ENCODE data around the gene SRPK2. TPM values are rescaled to one million over a fixed set of nuclear protein-coding genes. Genes with fewer than 3 reads are reported as not detected.

Gene SRPK2
- total RNA-seq, 1 experiment from 2014 or later, result 21.6 TPM

DNA sequence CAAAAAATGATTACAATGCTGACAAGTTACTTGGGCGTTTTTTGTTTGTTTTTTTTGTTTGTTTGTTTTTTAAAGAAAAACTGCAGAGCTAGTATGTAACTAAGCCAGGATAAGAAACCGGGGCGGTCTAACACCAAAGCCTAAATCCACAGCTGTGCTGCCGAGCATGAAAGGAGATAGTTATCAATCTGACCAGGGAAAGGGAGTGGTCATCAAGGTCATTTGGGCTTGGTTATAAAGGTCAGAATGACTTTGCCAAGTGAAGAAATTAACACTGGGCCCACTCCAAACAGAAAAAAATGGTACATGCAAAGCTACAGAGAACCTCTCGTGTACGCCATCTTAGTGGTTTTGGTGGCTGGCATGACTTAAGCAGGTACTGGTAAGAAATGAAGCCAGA, 104.7 kb downstream of the SRPK2 start:
- no peak for TF ChIP-seq EZH2phosphoT487 (IDR thresholded peaks at IDR 0.05; ENCODE audit: borderline replicate concordance, low read length)
- TF ChIP-seq CTCF (conservative IDR thresholded peaks at IDR 0.05; ENCODE audit: low read depth, low read length), result no peak
- no peak for TF ChIP-seq EZH2 (IDR thresholded peaks at IDR 0.05; ENCODE audit: low read length, unreplicated experiment)
- no peak for DNase-seq
- no peak overlapping the region for H3K4me2 ChIP-seq (ENCODE audit: low read length)
- no peak overlapping the region for H3K4me3 ChIP-seq (ENCODE audit: low read length)
- no peaks in the 10 kb centered on the region for H3F3A ChIP-seq (ENCODE audit: low read length, unreplicated experiment)
- no peaks in the 10 kb centered on the region for H3K27me3 ChIP-seq (ENCODE audit: low read length)
- CTCF ChIA-PET, result no interaction called here
- intact Hi-C loops (cut with micrococcal nuclease), result no loop called here
- no peak overlapping the region for H3K27ac ChIP-seq (ENCODE audit: low read length)
- H3K79me2 ChIP-seq (ENCODE audit: low read length), result peaks cover 17% of the 10 kb centered on the region
- H4K20me1 ChIP-seq (ENCODE audit: low read length), result no peaks in the 10 kb centered on the region
- ATAC-seq, result no peak
- H3K9me2 ChIP-seq (replicated peaks; ENCODE audit: low read length), result no peaks in the 10 kb centered on the region
- POLR2A ChIA-PET (ENCODE audit: unreplicated experiment), result no interaction called here
- BruUV-seq (replicated peaks), result no TSS peak
- H3K4me1 ChIP-seq (ENCODE audit: insufficient read depth, low read length), result no peaks in the 10 kb centered on the region
- no peaks in the 10 kb centered on the region for H3K36me3 ChIP-seq (ENCODE audit: low read depth, low read length)
- no peaks in the 10 kb centered on the region for H3K9me3 ChIP-seq (ENCODE audit: low read length)
- no peak overlapping the region for H3K9ac ChIP-seq (ENCODE audit: low read length)
- H2AFZ ChIP-seq (ENCODE audit: low read length), result no peak overlapping the region

GRCh38 chr7:105281966-105282365, 106.8 kb downstream of the SRPK2 start:
- CTCF ChIA-PET, result no interaction called here
- DNase-seq, result no peak
- Histone ChIP-seq H3K9ac (ENCODE audit: low read length) (no peak overlapping the region), H2AFZ (ENCODE audit: low read length) (no peak overlapping the region), H3K9me3 (ENCODE audit: low read length) (no peaks in the 10 kb centered on the region), H3K27me3 (ENCODE audit: low read length) (no peaks in the 10 kb centered on the region), H4K20me1 (ENCODE audit: low read length) (no peaks in the 10 kb centered on the region), H3K4me1 (ENCODE audit: insufficient read depth, low read length) (peaks cover 8% of the 10 kb centered on the region), H3K36me3 (ENCODE audit: low read depth, low read length) (no peaks in the 10 kb centered on the region), H3K4me2 (ENCODE audit: low read length) (no peak overlapping the region), H3K4me3 (ENCODE audit: low read length) (no peak overlapping the region), H3K9me2 (replicated peaks; ENCODE audit: low read length) (no peaks in the 10 kb centered on the region), H3K79me2 (ENCODE audit: low read length) (peaks cover 17% of the 10 kb centered on the region), H3F3A (ENCODE audit: low read length, unreplicated experiment) (no peaks in the 10 kb centered on the region), H3K27ac (ENCODE audit: low read length) (no peak overlapping the region)
- no peak for ATAC-seq
- intact Hi-C loops (cut with micrococcal nuclease), result no loop called here
- no TSS peak for BruUV-seq (replicated peaks)
- POLR2A ChIA-PET (ENCODE audit: unreplicated experiment), result no interaction called here
- TF ChIP-seq EZH2phosphoT487 (IDR thresholded peaks at IDR 0.05; ENCODE audit: borderline replicate concordance, low read length), result no peak

DNA sequence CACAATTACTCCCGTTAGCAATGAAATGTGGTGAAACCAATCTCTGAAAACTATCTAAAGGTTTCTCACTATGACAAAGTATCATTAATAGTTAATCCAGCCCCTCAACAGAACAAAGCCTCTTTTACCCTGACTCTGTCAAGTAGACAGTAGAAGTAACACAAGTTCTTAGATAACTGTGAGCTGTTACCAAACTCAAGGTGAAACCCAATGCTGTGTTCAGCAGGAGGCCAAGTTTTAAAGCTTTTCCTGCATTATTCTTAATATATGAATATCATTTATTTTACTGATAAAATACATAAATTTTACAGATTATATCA, 109.1 kb downstream of the SRPK2 start:
- Histone ChIP-seq H3K27me3 (ENCODE audit: low read length) (no peaks in the 10 kb centered on the region), H3K36me3 (ENCODE audit: low read depth, low read length) (no peaks in the 10 kb centered on the region), H3K4me2 (ENCODE audit: low read length) (no peak overlapping the region), H3K9ac (ENCODE audit: low read length) (no peak overlapping the region), H3K9me2 (replicated peaks; ENCODE audit: low read length) (no peaks in the 10 kb centered on the region), H3K79me2 (ENCODE audit: low read length) (peaks cover 17% of the 10 kb centered on the region), H3K4me1 (ENCODE audit: insufficient read depth, low read length) (peaks cover 8% of the 10 kb centered on the region), H4K20me1 (ENCODE audit: low read length) (no peaks in the 10 kb centered on the region), H3K4me3 (ENCODE audit: low read length) (no peak overlapping the region), H3K27ac (ENCODE audit: low read length) (no peak overlapping the region), H3K9me3 (ENCODE audit: low read length) (no peaks in the 10 kb centered on the region), H3F3A (ENCODE audit: low read length, unreplicated experiment) (no peaks in the 10 kb centered on the region), H2AFZ (ENCODE audit: low read length) (no peak overlapping the region)
- ChIA-PET POLR2A (ENCODE audit: unreplicated experiment) (no interaction called here), CTCF (no interaction called here)
- TF ChIP-seq EZH2phosphoT487 (IDR thresholded peaks at IDR 0.05; ENCODE audit: borderline replicate concordance, low read length) (no peak), CTCF (conservative IDR thresholded peaks at IDR 0.05; ENCODE audit: low read depth, low read length) (no peak), EZH2 (IDR thresholded peaks at IDR 0.05; ENCODE audit: low read length, unreplicated experiment) (no peak)
- DNase-seq (no peak), ATAC-seq (no peak)
- intact Hi-C loops (cut with micrococcal nuclease), result no loop called here
- BruUV-seq (replicated peaks), result no TSS peak

Measured in PC-3 (cell line).